ENCODE measurements around the gene SLC26A1. TPM values are rescaled to one million over a fixed set of nuclear protein-coding genes. Genes with fewer than 3 reads are reported as not detected.

SLC26A1 gene
- total RNA-seq, 6 experiments from 2014 or later: 9.6 to 30.9 (median 23.0) TPM

DNA sequence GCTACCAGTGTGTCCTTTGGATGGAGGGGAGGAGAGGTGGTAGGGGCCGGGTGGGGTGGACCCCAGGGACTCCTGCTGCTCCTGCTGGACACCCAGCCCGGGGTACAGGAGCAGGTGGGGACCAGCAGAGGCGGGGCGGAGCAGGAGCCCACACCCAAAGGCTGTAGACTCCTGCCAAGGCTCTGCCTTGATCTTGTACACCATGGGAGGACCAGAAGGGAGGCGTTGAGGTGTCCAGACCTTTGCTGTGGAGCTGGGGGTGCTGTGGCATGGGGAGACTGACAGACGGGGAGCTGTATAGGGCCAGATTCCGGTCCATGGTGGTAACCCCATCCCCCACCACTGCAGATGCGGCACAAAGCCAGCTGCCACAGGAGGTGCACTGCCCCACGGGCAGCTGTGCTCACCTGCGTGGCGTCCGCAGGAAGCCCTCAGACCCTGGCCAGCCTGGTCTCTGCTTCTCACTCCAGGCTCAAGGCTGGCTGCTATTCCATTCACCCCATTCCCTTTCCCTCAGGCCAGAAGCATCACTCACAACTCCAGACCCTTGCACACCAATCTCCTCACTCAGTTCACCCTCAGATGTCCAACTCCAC, 5.0 kb upstream of the SLC26A1 start:
- Histone ChIP-seq H3K4me1 (peaks cover 0 to 22% (median 3%) of the 10 kb centered on the region in 4 donors), H3K27me3 (peaks cover 4 to 9% of the 10 kb centered on the region in 2 donors), H3K4me3 (no peak overlapping the region), H3K36me3 (no peaks in the 10 kb centered on the region), H3K27ac (no peak overlapping the region), H3K9me3 (no peaks in the 10 kb centered on the region)
- 74% methylated on average over 3 of the region's 12 CpGs for WGBS (ENCODE audit: insufficient coverage, low coverage, low lambda C conversion rate, missing lambda C conversion rate)
- TF ChIP-seq, protein P1, sequence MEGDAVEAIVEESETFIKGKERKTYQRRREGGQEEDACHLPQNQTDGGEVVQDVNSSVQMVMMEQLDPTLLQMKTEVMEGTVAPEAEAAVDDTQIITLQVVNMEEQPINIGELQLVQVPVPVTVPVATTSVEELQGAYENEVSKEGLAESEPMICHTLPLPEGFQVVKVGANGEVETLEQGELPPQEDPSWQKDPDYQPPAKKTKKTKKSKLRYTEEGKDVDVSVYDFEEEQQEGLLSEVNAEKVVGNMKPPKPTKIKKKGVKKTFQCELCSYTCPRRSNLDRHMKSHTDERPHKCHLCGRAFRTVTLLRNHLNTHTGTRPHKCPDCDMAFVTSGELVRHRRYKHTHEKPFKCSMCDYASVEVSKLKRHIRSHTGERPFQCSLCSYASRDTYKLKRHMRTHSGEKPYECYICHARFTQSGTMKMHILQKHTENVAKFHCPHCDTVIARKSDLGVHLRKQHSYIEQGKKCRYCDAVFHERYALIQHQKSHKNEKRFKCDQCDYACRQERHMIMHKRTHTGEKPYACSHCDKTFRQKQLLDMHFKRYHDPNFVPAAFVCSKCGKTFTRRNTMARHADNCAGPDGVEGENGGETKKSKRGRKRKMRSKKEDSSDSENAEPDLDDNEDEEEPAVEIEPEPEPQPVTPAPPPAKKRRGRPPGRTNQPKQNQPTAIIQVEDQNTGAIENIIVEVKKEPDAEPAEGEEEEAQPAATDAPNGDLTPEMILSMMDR (IDR thresholded peaks at IDR 0.05): no peak
- TF ChIP-seq POLR2A (IDR thresholded peaks at IDR 0.05): no peak
- ATAC-seq (no peak), DNase-seq (no peak)
- intact Hi-C loops (cut with DNase I): no loop called here

DNA sequence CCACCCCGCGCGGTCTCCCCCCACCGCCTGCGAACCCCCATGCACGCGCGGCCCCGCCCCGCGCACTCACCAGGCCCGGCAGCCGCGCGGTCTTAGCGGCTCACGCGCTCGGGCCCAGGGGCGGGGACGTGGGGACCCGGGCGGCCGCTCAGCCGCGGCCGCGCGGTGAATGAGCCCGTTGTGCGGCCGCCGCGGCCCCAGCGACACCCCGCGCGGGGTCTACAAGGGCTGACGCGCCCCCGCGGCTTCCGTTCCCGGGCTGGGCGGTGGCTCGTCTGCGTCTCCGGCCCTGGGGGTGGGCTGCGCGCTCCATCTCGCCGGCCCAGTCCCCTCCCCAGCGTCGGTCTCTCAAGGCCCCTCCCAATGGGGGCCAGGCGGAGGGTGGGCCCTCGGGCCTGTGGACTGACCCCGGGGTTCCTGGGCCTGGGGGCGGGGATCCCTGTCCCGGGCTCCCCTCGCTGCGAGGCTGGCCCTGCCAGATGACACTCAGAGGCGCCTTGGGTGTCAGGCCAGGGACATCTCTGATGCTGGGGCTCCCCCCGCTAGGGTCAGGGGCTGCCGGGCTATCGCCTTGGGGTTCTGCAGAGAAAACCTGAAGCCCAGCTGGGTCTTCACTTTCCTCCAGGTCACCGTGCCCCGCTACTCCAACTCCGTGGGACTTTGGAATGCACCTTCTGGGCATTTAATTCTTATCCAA, 4.3 kb upstream of the SLC26A1 start:
- Histone ChIP-seq H3K27me3 (peaks cover 0 to 5% of the 10 kb centered on the region in 2 donors), H3K4me3 (peak overlapping the region in 2 of 3 donors; percentile 16 to 23), H3K9me3 (no peaks in the 10 kb centered on the region), H3K27ac (no peak overlapping the region), H3K36me3 (no peaks in the 10 kb centered on the region), H3K4me1 (peaks cover 0 to 15% (median 3%) of the 10 kb centered on the region in 4 donors)
- no peak for ATAC-seq
- intact Hi-C loops (cut with DNase I): no loop called here
- WGBS (ENCODE audit: insufficient coverage, low coverage, low lambda C conversion rate, missing lambda C conversion rate): 7% methylated on average over 8 of the region's 68 CpGs
- DNase-seq: no peak
- no peak for TF ChIP-seq POLR2A (IDR thresholded peaks at IDR 0.05)

DNA sequence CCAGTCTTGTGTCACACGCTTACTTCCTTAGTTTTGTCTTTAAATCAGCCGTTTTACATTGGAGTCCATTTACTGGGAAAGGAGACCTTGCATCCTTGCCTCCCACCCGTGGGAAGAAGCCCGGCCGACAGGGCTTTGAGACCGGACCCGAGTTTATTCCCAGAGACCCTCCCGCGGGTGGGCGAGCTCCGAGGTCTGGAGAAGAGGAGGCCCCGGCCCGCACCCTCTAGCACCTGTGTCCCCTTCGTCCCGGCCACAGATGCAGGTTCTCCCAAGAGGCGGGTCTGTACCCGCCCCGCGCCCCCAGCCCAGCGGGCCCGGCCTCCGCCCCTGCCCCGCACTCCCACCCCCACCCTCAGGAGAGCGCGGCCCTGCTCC, 3.8 kb upstream of the SLC26A1 start:
- no peak for TF ChIP-seq POLR2A (IDR thresholded peaks at IDR 0.05)
- TF ChIP-seq, protein P1 (IDR thresholded peaks at IDR 0.05): no peak
- H3K27ac ChIP-seq: no peak overlapping the region

GRCh38 chr4:996030-996996, 3.1 kb upstream of the SLC26A1 start:
- peaks cover 0 to 2% (median 0%) of the 10 kb centered on the region in 4 donors for H3K36me3 ChIP-seq
- ATAC-seq (no peak), DNase-seq (peak in 1 of 3 donors; percentile 21)
- WGBS (ENCODE audit: insufficient coverage, low coverage, low lambda C conversion rate, missing lambda C conversion rate): 65% methylated on average over 6 of the region's 15 CpGs
- H3K9me3 ChIP-seq: no peaks in the 10 kb centered on the region
- no peaks in the 10 kb centered on the region for H3K27me3 ChIP-seq
- H3K27ac ChIP-seq: no peak overlapping the region
- TF ChIP-seq, protein P1 (IDR thresholded peaks at IDR 0.05): no peak
- TF ChIP-seq POLR2A (IDR thresholded peaks at IDR 0.05): no peak
- no peak overlapping the region for H3K4me3 ChIP-seq
- peaks cover 0 to 14% (median 5%) of the 10 kb centered on the region in 4 donors for H3K4me1 ChIP-seq
- intact Hi-C loops (cut with DNase I): no loop called here

More for the DNA sequence above, 3.8 kb upstream of the SLC26A1 start:
- Histone ChIP-seq H3K4me1 (peaks cover 0 to 10% (median 3%) of the 10 kb centered on the region in 4 donors), H3K27me3 (no peaks in the 10 kb centered on the region), H3K36me3 (no peaks in the 10 kb centered on the region), H3K9me3 (no peaks in the 10 kb centered on the region), H3K4me3 (peak overlapping the region in 1 of 3 donors; percentile 16)
- DNase-seq: no peak
- intact Hi-C loops (cut with DNase I): no loop called here
- WGBS (ENCODE audit: insufficient coverage, low coverage, low lambda C conversion rate, missing lambda C conversion rate): 23% methylated on average over 9 of the region's 25 CpGs
- ATAC-seq: no peak
